Left hindlimb (tissue), 1 donor: ENCODE measurements around the gene SAMD4B.
"Not testable (repeated sequence)": the region's sequence is repeated elsewhere in the genome, so short reads cannot be mapped to it uniquely, and the experiment has no call there.

Experiments used
- DNase-seq: peaks from one replicate; pipeline ENCODE4 v3.0.0-alpha.2; 2018

SAMD4B gene

DNA sequence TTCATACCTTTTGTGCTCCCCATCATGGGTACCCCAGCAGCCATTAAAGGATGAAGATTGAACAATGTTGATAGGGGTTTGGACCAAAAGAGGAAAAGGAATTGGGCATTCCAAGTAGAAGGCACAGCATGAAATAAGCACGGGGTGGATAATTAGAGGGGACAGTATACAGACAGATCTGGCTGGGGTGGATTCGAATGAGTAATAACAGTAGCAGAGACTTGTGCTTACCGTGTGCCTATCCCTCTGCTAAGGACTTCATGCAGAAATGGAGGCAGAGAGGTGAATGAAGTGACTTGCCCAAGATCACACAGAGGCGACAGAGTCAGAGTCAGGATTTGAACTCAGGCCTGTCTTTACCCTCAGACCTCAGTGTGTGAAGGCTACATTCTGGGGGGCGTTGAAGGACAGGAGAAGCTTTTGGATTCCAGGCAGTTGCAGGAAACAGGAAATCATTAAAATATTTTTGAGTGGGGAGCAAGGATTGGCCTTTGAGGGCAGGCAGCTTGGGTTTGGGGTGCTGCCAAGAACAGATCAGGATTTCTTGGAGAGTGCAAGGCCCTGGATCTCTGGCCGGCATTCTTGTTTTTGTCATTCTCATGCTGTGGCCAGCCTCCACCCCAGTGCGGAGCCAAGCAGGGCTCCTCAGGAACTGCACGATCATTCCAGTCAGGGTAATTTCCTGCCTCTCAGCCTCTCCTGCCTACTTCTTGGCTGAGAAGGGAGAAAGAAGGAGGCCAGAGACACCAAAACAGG lies 30.0 kb downstream of the SAMD4B start:
- peak; percentile 92 for DNase-seq

GRCh38 chr19:39372941-39373340 lies 30.7 kb downstream of the SAMD4B start:
- DNase-seq, result no peak

GRCh38 chr19:39375929-39376328 lies 33.7 kb downstream of the SAMD4B start:
- DNase-seq, result no peak

GRCh38 chr19:39377373-39378362 lies 35.4 kb downstream of the SAMD4B start:
- no peak for DNase-seq

DNA sequence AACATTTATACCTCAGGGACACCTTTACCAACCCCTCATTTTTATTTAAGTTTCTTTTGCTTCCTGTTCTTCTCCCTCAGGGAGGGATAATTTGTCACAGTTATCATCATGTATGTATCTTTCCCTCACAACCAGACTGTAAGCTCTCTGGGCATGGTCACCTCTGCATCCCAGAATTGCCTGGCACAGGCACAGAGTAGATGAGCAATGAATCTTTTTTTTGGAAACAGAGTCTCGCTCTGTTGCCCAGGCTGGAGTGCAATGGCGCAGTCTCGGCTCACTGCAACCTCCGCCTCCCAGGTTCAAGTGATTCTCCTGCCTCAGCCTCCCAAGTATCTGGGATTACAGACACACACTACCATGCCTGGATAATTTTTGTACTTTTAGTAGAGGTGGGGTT lies 37.1 kb downstream of the SAMD4B start:
- DNase-seq, result not testable (repeated sequence)

- DNase-seq, result no peak
These were observed 37.7 kb downstream of the SAMD4B start for GRCh38 chr19:39379865-39380396.

GRCh38 chr19:39380521-39381502 lies 38.6 kb downstream of the SAMD4B start:
- DNase-seq, result no peak

DNA sequence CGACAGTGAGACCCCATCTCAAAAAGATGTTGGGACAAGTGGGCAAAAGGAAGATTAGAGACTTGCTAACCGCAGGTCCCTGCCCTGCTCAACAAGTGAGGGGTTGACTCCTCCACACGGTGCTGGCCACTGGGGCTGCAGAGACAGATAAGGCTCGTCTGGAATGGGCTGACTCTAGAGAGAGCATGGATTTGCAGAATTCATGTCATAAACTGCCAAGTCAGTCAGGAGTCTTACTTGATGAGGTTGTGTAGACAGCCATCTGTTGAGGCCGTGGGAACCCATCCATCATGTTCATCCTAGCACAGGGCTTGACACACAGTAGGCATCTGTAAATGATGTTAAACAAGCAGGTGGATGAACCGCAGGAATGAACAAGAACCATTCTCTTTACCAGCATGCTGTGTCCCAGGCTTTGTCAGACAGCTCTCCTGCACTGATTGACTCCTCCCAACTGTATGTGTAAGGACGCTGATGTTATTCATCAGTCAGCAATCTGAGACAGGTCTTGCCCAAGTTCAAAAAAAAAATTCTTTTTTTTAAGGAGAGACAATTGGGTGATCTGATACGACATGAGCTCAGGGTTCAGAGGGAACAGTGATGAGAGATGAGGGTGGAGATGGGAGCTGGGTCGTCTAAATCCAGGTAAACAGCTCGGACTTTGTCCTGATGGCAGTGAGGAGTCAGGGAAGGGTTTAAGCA lies 39.8 kb downstream of the SAMD4B start:
- DNase-seq, result no peak

DNA sequence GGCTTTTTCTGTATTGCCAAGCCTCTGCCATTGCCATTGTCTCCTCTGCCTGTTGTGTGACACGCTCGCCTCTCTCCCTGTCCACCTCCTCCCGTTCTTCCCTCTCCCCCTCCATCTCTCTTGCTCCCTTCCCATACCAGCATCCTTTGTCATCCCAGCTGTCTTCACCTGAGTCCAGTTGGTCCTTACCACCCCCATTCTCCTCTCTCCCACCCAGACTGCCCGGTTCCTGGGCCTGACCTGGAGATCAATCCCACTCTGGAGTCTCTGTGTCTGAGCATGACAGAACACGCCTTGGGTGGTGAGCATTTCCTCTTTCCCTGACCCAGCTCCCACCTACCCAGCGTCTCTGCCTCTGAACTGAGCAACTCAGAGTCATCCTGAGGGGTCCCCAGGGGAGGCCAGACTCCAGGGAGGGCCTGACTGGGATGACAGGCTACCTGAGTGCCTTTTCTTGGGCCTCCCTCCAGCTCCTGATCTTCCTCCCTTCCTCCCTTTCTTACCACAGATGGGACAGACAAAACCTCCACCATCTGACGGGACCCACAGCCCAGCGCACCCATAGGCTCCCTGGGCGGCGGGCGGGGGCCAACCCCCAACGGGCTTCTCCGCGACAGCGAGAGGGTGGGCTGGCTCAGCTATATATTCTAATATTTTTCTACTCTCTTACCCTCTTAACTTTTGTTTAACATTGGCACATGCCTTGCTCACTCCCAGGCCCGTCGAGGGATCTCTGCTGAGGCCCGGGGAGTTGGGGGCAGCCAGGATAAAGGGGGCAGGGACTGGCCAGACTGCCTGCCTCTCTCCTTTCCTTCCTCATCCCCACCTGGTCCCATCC lies 41.0 kb downstream of the SAMD4B start:
- DNase-seq, result no peak

GRCh38 chr19:39384839-39385568 lies 42.8 kb downstream of the SAMD4B start:
- DNase-seq, result peak; percentile 29

DNA sequence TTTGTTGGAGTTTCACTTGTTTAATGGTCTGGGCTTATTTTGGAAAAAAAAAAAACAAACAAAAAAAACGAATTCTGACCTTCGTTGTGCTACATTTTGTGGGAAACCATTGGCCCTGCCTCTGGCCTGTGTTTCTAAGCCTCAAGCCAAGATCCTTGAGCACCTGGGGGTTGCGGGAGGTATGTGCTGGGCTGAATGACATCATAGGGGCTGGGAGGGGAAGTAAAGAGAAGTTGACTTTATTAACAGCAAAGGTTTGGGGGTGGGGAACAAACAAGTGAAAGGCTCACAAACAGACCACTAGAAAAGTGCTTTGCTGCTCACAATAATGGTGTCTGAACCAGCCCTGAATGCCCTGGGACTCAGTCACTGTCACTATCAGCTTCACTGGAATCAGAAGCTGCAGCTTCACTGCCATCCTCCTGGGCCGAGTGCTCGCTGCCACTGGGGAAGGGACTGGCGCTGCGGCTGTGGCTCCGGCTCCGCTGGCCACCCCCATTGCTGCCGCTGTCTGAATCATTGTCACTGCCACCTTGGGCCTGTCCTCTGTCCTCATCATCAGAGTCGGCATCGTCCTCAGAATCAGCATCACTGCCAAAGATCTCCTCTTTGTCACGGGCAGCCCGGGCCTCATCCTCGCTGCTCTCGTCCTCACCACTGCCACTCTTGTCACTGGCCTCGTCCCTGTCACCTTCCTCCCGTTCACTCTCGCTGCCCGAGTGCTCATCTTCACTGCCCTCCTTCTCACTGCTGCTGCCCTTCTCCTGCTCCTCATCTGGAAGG lies 43.6 kb downstream of the SAMD4B start:
- DNase-seq, result no peak

GRCh38 chr19:39386557-39386956 lies 44.3 kb downstream of the SAMD4B start:
- no peak for DNase-seq

DNA sequence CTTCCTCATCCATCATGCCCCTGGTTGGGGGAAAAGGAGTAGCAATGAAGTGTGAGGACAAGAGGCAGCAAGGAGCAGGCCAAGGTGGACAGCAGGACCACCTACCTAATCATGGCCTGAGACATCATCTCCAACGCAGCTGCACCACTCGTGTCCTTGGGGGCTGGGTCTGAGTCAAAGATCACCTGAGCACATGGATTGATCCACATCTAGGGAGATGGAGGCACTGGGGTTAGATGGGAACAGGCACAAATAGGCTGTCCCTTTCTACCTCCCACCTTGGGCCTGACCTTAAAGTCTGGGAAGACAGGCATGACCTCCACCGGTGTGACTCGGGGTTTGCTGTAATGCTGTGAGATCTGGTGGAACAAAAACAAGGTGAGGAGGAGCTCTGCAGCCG lies 46.4 kb downstream of the SAMD4B start:
- no peak for DNase-seq

DNA sequence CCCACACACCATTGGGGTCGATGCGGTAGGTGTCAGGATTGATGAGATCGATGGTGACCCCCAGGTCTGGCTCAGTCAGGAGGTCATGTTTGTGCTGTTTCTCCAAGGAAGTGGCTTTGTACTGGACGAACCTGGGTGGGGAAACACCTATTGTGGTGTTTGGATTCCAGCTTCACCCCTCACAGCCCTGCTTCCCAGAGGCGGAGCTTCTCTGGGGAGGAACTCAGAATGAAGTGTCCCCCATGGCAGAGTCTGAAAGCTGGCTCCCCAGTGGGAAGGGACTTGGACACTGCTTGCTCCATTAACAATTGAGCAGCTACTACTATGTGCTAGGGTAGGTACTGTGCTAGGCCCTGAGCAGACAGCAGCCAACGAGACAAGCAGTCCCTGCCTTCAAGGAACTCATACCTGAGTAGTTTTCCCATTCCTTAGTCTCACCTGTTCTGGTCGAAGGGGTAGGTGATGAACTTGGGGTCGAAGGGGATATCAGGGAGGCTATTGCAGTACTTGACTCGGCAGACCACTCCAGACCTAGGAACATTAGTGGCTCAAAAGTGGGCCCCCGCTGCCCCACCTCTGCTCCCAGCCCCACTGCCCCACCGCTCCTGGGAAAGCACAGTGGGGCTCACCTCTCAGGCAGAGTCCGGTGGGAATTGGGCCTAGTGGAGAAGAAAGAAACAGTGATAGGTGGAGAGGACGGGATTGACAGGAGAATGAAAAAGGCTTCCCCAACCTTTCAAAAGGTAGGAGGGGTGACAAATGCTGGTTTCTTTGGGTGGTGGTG lies 47.6 kb downstream of the SAMD4B start:
- no peak for DNase-seq

DNA sequence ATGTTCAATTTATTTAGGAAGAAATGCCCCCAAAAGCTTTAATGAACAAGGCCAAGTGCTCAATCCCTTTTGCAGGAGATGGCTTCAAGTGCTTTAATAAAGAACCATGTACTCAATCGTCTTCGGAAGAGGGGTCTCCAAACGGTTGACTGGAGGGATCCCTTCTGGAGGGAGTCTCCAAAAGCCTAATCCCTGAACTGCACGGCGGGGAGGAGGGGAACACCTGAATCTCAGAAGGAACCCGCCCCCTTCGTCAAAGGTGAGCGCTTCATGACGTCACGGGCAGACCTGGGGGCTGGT lies 48.2 kb downstream of the SAMD4B start:
- DNase-seq, result no peak

- DNase-seq, result peak; percentile 99
These were observed 48.7 kb downstream of the SAMD4B start, which contains the start of the genes MED29 and PAF1 for GRCh38 chr19:39390751-39391437. TSS of gene MED29 (plus strand) at chr19:39391378. CDS start at chr19:39391423, 45 bp downstream. TSS of gene PAF1 (minus strand) at chr19:39391106. CDS start at chr19:39390864, 242 bp downstream.
